ENCODE measurements around the gene INKA1. TPM values are rescaled to one million over a fixed set of nuclear protein-coding genes. Genes with fewer than 3 reads are reported as not detected.

INKA1 gene
- total and polyA plus RNA-seq, 9 of the 15 experiments (the other 6 are each of a cell fraction or from before 2014, with no cell fraction given): 0.55 to 13.9 (median 6.7) TPM

DNA sequence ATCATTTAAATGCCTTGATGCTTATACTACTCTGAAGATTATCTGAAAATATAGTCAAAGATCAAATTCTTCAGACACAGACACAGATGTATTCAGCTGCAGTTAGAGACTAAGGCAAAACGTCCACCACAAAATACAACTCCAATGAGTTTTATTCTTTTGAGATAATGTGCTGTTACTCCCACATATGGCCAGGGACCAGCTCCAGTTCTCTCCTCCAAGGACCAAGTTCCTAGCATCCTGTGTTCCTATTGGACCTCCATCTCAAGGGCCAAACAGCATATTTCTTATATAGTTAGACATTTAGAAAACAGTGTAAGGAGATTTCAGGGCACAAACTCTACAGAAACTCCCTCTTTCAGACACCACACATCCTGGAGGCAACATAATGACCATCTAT, 43.8 kb upstream of the INKA1 start:
- WGBS (ENCODE audit: insufficient coverage, low coverage, missing lambda C conversion rate): 10% methylated on average over 1 of the region's 1 CpG
- DNase-seq (ENCODE audit: extremely low read depth in 1 of 4, low spot score in 3 of 4) (peak in 1 of 4 experiments; percentile 9), ATAC-seq (no peak), FAIRE-seq (no peak)
- peaks cover 67% of the 10 kb centered on the region for H3K79me2 ChIP-seq (ENCODE audit: control insufficient read depth, insufficient read depth, low read length)
- ChIA-PET CTCF (ENCODE audit: low intra/inter-chr PET ratio) (no interaction called here), POLR2A (interaction anchor here (0.6 to 1.1 kb wide), 3 partner anchors 10 to 201 kb away, joined by 3 read pairs; no protein-coding TSS in a partner anchor)
- H4K20me1 ChIP-seq (replicated peaks; ENCODE audit: control insufficient read depth, insufficient read depth, low read length): peaks cover 13% of the 10 kb centered on the region; the same call in 1 of the 2 replicates
- no TSS peak for BruUV-seq (replicated peaks)
- no peak overlapping the region for H3K4me3 ChIP-seq
- H3K4me1 ChIP-seq (replicated peaks in 1 of 2; ENCODE audit: control insufficient read depth in 2 of 2, insufficient read depth in 2 of 2, low read length in 2 of 2): no peaks in the 10 kb centered on the region; a peak in 2 of 5 replicates
- H3K36me3 ChIP-seq (ENCODE audit: control insufficient read depth, insufficient read depth, low read length): 0 out of 3 replicates have a peak, but pooled peaks cover 7% of the 10 kb centered on the region
- in situ Hi-C loops (cut with MboI) (no loop called here), intact Hi-C loops (cut with micrococcal nuclease) (no loop called here)
- no peak overlapping the region for H2AFZ ChIP-seq (ENCODE audit: low read depth, low read length)
- no peaks in the 10 kb centered on the region for H3K9me3 ChIP-seq (replicated peaks; ENCODE audit: control insufficient read depth, insufficient read depth, low read depth, low read length)
- H3K4me2 ChIP-seq (ENCODE audit: insufficient read depth, low read length): no peak overlapping the region
- H3K27ac ChIP-seq (ENCODE audit: extremely low read depth, low read depth, low read length): no peak overlapping the region
- no peaks in the 10 kb centered on the region for H3K27me3 ChIP-seq (ENCODE audit: control insufficient read depth in 2 of 2, insufficient read depth in 2 of 2, low read length in 2 of 2)
- TF ChIP-seq ZBTB17 (CRISPR knock-in tag; IDR thresholded peaks at IDR 0.05) (no peak), SMARCA4 (IDR thresholded peaks at IDR 0.05) (no peak), SAFB2 (IDR thresholded peaks at IDR 0.05; ENCODE audit: borderline replicate concordance, low read depth, low read length, severe bottlenecking) (no peak), LARP7 (IDR thresholded peaks at IDR 0.05) (no peak), RBBP5 (IDR thresholded peaks at IDR 0.05; ENCODE audit: borderline replicate concordance, insufficient read depth, low read length, poor library complexity, severe bottlenecking) (no peak), BCL6 (CRISPR knock-in tag; IDR thresholded peaks at IDR 0.05) (no peak)
- TF ChIP-seq, protein P1, sequence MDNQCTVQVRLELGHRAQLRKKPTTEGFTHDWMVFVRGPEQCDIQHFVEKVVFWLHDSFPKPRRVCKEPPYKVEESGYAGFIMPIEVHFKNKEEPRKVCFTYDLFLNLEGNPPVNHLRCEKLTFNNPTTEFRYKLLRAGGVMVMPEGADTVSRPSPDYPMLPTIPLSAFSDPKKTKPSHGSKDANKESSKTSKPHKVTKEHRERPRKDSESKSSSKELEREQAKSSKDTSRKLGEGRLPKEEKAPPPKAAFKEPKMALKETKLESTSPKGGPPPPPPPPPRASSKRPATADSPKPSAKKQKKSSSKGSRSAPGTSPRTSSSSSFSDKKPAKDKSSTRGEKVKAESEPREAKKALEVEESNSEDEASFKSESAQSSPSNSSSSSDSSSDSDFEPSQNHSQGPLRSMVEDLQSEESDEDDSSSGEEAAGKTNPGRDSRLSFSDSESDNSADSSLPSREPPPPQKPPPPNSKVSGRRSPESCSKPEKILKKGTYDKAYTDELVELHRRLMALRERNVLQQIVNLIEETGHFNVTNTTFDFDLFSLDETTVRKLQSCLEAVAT (IDR thresholded peaks at IDR 0.05): no peak
- TF ChIP-seq, protein P2, sequence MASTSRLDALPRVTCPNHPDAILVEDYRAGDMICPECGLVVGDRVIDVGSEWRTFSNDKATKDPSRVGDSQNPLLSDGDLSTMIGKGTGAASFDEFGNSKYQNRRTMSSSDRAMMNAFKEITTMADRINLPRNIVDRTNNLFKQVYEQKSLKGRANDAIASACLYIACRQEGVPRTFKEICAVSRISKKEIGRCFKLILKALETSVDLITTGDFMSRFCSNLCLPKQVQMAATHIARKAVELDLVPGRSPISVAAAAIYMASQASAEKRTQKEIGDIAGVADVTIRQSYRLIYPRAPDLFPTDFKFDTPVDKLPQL (IDR thresholded peaks at IDR 0.05; ENCODE audit: extremely low read depth, insufficient read length): no peak
- TF ChIP-seq, protein P3, sequence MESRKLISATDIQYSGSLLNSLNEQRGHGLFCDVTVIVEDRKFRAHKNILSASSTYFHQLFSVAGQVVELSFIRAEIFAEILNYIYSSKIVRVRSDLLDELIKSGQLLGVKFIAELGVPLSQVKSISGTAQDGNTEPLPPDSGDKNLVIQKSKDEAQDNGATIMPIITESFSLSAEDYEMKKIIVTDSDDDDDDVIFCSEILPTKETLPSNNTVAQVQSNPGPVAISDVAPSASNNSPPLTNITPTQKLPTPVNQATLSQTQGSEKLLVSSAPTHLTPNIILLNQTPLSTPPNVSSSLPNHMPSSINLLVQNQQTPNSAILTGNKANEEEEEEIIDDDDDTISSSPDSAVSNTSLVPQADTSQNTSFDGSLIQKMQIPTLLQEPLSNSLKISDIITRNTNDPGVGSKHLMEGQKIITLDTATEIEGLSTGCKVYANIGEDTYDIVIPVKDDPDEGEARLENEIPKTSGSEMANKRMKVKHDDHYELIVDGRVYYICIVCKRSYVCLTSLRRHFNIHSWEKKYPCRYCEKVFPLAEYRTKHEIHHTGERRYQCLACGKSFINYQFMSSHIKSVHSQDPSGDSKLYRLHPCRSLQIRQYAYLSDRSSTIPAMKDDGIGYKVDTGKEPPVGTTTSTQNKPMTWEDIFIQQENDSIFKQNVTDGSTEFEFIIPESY (CRISPR knock-in tag; IDR thresholded peaks at IDR 0.05): no peak
- TF ChIP-seq, protein P4, sequence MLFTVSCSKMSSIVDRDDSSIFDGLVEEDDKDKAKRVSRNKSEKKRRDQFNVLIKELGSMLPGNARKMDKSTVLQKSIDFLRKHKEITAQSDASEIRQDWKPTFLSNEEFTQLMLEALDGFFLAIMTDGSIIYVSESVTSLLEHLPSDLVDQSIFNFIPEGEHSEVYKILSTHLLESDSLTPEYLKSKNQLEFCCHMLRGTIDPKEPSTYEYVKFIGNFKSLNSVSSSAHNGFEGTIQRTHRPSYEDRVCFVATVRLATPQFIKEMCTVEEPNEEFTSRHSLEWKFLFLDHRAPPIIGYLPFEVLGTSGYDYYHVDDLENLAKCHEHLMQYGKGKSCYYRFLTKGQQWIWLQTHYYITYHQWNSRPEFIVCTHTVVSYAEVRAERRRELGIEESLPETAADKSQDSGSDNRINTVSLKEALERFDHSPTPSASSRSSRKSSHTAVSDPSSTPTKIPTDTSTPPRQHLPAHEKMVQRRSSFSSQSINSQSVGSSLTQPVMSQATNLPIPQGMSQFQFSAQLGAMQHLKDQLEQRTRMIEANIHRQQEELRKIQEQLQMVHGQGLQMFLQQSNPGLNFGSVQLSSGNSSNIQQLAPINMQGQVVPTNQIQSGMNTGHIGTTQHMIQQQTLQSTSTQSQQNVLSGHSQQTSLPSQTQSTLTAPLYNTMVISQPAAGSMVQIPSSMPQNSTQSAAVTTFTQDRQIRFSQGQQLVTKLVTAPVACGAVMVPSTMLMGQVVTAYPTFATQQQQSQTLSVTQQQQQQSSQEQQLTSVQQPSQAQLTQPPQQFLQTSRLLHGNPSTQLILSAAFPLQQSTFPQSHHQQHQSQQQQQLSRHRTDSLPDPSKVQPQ (CRISPR knock-in tag; IDR thresholded peaks at IDR 0.05; ENCODE audit: borderline replicate concordance): no peak
- H3K9ac ChIP-seq (ENCODE audit: insufficient read depth in 1 of 2, low read depth in 2 of 2, low read length in 2 of 2): no peak overlapping the region
- H3K9me1 ChIP-seq (ENCODE audit: control insufficient read depth, insufficient read depth, low read length): peaks cover 2% of the 10 kb centered on the region

Measured in K562 (cell line).